Stimulated activated CD4-positive, alpha-beta T cell treated with anti-CD3 and anti-CD28 coated beads, TNF-alpha, amount 100 ng/mL, for 24 hours (primary cell): Measurements from ENCODE around the gene CELSR1.

Experiments used
- DNase-seq, 3 experiments: peaks; one replicate each; pipeline ENCODE4 v3.0.0-alpha.2; 2020; ENCODE audit warnings: low read depth in 3 of 3

Gene CELSR1

DNA sequence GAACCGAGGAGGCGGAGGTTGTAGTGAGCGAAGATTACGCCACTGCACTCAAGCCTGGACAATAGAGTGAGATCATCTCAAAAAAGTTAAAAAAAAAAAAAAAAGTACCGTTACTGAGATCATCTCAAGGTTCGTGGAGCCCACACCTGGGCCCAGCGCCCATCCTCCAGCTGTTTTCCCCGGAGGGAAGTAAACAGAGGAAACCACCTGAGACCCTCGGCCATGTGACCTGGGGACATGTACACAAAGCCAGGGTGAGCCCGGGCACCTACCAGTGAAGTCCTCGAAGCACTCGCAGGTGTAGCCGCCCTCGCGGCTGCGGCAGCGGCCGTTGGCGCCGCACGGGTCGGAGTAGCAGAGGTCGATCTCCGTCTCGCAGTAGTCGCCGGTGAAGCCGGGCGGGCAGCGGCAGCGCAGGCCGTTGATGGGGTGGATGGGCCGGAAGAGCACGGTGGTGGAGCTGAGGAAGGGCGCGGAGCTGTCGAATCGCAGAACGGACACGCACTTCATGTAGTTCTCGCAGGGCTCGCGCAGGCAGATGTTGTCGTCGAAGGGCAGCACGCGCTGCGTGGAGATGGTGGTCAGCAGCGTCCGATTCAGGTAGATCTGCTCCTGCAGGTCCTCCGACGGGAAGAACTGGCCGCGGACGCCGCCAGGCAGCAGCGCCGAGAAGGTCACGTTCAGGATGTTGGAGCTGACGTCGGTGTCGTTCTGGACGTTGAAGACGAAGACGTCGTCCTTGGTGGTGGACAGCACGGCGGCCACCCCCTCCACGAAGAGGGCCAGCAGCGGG lies 73.8 kb downstream of the CELSR1 start:
- no peak for DNase-seq

DNA sequence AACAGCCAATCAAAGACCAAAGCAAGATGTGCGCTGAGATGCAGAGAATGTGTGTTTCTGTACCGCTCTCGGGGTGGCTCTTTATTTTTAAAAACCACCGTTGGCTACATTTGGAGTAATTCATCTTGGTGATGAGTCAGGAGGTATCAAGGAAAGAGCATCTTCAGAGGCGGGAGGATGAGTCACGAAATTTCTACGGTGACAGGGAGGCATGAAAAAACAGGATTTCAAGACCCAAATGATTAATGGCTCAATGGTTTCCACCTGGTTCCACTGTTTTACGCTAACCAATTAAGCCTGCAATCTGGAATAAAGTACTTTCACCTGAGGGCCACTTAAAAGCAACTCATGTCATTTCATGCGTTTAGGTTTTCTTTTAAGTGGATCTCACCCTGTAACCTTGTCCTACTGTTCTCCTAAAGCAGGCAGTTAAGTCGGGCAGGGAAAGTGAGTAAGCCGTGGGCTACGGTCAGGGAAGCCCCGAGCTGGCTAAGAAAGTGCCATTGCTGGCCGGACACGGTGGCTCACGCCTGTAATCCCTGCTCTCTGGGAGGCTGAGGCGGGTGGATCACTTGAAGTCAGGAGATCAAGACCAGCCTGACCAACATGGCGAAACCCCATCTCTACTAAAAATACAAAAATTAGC lies 74.6 kb downstream of the CELSR1 start:
- DNase-seq = no peak

DNA sequence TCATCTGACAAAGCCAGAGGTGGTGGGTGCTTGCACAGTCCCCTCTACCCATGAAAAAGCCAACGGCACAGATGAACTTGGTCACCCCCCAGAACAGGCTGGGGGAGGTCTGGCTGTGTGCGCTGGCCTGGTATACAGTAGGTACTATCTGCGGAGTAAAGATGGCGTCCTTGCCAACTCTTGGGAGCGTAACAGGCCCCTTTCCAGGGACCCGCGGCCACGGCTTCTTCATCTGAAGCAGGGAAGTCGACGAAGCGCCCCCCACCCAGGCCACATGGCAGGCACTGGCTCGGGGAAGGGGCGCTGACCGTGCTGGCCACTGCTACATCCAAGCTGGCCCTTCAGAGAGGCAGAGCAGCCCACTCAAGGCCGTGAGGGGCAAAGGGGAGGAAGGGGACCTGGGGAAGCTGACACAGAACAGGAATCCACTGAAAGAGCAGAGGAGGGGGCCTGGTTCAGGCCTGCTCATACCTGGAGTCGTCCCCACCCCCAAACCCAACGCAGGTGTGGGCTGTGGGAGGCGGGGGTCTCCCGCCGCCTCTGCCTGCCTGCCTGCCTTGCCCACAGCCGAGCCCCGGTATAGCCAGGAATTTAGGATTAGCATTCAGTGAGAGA lies 75.7 kb downstream of the CELSR1 start:
- no peak for DNase-seq

DNA sequence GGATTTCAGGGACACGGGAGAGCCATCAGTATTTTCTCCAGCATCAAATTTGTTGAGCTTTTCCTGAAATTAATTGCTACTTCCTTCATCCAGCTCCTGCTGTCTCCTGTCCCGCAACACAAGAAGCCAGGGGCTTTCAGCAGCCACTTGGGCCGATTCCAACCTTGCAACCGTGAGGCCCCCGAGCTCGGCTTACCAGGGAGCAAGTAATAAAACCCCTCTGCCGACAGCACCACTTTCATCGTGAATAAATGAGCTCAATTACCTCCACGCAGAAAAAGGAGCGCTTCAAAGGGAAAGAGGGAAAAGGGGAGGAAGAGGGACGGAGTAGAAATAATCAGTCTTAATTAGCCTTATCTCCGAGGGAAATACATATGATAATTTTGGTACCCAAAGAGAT lies 76.6 kb downstream of the CELSR1 start:
- DNase-seq = no peak

DNA sequence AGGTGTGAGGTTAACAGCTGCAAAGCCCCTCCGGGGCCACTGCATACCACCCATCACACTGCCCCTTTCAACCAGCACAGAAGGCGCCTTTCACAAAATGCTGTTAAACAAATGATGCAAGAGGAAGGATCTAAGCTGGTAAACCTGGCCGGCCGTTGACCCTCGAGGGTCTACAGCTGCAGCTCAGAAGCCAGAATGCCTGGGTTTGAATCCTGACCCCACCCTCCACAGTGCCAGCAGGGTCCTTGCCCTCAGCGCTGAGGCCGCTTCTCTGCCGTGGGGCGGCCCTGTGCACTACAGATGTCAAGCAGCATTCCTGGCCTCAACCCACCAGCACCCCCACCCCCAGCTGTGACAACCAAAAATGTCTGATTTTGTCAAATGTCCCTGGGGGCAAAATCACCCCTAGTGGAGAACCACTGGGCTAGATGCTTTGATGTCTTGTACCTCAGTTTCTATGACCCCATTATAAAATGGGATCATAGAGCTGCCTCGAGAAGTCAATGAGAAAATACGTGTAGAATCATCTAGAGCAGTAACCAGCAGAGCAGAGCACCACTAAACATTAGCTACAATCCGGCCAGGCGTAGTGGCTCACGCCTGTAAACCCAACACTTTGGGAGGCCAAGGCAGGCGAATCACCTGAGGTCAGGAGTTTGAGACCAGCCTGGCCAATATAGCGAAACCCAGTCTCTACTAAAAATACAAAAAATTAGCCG lies 77.9 kb downstream of the CELSR1 start:
- DNase-seq = no peak

DNA sequence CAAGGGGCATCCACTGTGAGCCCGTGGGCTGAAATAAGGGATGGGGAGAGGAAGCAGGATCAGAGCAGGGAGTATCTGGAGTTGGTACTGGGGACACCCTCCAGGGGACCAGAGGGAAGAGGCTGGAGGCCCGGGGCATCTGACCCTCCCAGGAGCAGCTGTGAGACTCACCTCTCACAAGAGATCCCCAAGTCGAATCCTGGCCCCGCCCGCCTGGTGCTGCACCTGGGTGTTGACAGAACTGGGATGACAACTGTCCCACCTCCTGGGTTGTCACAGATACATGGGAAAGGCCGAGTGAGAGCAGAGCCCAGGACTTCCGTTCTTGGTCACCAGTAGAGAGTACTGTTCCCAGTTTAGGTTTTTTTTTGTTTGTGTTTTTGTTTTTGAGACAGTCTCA lies 78.9 kb downstream of the CELSR1 start:
- no peak for DNase-seq

DNA sequence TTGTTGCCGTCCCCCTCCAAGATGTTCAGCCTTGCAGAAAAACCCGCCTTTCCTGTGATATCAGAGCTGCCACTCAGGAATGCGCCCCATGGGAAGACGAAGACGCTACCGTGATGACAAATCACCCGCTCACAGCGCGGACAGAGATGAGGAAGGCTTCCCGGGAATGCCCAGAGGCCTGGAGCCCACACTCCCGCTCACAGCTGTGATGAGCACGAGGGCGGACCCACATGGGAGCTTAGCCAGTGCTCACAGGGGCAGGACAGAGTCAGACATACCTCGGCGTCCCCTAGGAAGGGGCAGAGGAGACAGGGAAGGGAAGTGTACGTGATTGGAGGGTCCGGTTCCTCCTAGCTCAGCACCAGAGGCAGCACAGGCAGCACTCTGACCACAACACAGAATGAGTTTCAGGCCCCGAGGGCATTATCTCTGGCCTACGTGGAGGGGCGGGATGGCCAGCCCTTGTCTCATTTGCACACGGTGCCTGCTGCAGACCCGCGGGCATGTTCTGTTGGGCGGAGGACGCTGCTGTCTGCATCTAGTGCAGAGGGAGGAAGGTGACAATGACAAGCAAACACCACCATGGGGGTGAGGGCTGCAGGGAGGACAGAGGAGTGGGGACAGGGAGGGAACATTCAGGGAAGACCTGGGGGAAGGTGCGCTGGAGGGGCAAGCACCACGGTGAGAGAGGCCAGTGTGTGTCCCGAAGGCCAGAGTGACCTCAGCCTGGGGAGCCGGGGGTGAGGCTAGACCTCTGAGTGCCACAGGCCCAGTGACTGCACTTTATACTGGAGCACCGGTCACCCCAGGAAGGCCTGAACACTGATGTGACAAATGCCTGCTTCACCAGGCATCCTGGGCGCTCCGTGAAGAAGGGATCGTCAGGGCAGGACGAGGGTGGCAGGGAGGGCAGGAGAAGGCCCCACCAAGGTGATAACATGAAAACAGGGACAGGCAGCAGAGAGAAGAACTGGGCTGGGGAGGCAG lies 79.6 kb downstream of the CELSR1 start:
- DNase-seq = no peak

DNA sequence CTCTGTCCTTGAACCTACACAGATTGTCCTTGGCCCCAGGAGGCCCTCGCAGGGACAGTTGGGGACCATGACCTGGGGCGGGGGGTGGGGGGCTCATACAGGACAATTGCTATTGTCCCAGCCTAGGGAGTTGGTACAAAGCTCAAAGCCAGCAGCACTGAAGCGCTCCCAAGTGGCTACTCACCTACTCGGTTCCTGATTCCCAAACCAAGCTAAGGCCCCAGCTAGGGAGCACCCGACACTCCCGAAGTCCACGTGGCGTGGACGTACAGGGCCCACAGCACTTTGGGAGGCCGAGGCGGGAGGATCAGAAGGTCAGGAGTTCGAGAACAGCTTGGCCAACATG lies 80.6 kb downstream of the CELSR1 start:
- no peak for DNase-seq

DNA sequence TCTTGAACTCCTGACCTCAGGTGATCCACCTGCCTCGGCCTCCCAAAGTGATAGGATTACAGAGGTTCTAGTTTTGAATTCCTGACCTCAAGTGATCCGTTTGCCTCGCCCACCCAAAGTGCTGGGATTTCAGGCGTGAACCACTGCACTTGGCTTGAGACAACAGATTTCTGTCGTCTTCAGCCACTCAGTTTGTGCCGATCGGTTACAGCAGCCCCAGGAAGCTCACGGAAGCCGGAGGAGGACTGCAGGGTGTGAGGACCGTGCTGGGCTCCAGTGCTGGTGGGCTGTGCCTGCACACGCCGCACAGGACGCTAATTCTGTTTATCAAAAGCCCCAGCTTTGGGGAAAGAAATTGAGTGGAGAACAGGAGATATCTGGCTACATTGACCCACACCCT lies 82.0 kb downstream of the CELSR1 start:
- DNase-seq = no peak

DNA sequence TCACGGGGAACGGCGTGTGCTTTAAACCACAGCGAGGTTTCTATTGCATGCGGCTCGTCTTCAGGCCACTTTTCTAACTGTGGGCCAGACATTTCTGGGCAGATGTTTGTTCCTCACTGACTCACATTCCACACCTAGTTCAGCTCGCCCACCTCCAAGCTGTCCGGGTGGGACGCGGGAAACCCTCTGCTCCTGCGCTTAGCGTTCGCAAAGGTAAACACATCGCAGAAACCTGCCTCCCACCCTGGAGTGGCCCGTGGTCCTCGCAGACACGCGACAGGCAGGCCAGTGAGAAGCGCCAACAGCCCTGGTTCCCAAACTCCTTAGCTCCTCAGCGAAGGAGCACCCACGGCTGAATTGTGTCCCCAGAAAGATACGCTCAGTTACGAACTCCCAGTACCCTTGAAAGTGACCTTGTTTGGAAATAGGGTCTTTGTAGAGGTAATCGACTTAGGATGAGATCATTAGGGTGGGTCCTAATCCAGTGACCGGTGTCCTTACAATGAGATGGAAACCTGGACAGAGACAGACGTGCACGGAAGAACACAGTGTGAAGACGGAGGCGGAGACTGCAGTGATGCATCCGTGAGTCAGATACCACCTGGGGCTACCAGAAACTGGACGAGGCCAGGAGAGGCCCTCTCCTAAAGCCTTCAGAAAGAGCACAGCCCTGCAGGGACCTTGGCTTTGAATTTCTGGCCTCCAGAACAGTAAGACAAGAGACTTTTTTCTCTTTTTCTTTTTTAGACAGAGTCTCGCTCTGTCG lies 82.7 kb downstream of the CELSR1 start:
- DNase-seq = no peak

DNA sequence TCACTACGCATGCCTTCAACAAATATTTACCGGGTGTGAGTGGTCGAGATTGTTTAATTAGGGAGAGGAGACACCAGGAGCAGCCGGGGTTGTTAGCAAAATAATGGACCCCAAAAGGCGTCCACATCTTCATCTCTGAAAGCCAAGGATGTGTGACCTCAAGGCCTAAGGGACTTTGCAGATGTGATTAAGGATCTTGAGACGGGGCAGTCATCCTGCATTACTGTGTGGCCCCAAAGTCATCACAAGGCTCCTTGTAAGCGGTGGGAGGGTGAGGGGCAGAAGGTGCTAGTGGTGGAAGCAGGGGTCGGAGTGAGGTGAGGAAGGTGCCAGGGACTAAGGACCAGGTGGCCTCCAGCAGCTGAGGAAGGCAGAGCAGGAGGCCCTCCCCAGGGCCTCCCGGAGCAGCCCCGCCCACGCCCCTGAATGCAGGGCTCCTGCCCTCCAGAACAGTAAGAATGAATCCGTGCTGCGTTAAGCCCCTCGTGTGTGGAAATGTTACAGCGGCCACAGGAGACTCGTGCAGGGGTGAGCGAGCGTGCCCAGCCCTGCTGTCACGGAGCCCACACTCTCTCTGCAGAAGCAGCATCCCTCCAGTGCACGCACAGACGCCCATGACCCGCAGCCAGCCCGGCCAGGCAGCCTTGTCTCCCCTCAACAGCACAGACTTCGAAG lies 83.5 kb downstream of the CELSR1 start:
- DNase-seq = no peak

DNA sequence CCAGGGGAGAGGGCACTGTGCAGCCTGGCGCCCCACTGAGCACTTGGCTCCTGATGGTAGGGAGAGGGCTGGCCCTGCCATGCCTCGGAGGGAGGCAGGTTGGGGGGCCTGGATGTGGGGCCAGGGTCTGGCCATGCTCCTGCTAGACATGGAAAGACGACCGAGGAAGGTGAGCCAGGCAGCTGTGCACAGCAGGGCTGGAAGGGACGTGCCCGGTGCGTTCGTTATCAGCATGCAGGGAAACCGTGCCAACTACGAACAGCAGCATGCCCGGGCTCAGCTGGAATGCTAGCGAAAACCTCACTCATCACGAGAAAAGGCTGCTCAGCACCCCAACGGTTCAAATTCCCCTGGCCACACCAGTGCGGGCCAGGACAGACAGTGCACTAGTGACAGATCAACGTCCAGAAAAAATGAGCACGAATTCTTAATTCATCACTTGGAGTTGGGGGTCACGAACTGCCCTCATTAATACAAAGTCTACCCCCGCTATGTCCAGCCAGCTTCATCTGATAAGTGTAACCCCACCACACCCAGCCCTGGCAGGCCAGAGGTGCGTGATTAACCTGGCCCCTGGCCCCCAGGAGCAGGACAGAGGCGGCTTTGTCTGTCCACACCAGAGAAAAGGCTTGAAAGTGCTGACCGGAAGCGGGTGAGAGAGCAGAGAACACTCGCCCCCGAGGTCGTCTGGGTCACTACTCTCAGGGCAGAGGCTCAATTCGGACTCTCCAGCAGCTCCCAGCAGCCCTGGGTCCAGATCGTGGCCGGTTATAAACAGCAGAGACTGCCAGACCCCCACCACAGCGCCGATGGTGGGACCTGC lies 84.2 kb downstream of the CELSR1 start:
- no peak for DNase-seq

DNA sequence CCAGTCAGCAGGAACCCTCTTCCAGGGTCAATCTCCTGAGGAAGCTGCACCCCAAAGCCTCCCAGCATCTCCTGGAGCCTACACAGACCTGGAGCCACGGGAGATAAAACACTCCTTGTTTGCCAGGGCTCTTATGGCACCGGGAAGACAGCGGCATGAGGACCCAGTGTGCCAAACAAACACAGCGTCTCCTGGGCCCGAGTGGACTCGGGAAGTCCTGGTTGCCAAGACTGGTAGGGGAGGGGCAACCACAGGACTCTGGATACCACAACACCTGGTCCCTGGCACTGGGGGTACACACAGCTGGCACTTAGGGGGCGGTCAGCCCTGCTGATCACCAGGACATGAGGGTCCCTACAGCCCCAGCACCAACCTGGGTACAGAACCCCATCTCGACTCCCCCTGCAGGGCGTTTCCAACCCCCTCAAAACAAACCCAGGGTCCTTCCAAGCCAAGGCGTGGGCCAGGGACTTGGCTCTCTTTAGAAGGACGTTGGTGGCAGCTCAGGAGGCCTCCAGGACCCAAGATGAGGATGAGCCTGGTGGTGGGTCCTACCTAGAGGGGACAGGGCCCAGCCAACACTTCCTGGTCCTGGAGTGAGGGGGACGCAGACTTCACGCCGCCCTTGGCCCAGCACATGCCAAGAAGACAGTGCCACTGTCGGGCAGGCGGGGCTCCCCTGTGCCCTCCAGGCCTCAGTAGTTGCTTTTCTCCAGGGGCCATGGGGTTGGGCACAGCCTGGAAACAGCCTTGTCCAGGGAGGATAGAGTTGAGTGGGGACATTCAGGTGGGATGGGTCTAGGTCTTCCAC lies 85.0 kb downstream of the CELSR1 start:
- DNase-seq = no peak

DNA sequence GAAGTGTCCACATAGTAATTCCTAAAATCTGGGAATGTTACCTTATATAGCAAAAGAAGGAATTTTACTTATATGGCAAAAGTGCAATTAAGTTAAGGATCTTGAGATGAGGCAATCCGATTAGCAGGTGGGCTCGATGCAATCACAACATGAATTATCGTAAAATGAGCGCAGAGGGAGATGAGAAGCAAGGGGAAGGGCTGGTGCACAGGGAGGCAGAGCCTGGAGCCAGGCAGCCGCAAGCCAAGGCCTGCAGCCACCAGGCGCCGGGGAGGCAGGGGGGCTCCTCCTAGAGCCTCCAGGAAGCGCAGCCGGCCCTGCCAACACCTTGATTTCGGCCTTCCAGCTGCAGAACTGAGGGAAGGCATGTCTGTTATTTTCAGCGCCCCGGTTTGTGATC lies 85.7 kb downstream of the CELSR1 start:
- DNase-seq = no peak

DNA sequence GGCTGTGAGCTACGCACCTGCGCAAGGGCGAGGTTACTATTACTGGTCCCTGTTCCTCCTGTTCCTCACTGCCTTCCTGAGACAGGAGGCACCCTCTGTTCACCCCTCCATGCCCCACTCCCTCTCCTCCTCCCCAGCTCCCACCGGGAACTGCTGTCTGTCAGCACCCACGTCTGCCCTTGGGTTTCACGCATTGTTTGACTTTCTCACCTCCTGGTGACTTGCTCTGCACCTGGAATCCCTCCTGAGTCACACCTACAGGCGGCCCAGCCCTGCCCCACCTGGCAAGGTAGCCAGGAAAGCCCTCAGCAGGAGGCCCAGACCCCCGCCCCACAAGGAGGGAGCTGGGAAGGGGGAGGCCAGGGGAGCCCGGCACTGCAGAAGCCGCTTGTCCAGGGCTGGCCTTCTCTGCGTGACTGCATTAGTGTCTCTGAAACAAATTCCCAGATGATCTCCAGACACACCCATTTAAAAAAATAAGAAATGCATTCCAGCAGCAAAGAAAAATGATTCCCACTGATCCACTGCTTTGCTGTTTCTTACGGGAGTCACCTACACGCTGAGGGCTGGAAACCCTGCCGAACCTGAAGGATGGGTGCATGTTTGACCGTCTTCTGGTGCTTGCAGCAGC lies 86.4 kb downstream of the CELSR1 start:
- no peak for DNase-seq

DNA sequence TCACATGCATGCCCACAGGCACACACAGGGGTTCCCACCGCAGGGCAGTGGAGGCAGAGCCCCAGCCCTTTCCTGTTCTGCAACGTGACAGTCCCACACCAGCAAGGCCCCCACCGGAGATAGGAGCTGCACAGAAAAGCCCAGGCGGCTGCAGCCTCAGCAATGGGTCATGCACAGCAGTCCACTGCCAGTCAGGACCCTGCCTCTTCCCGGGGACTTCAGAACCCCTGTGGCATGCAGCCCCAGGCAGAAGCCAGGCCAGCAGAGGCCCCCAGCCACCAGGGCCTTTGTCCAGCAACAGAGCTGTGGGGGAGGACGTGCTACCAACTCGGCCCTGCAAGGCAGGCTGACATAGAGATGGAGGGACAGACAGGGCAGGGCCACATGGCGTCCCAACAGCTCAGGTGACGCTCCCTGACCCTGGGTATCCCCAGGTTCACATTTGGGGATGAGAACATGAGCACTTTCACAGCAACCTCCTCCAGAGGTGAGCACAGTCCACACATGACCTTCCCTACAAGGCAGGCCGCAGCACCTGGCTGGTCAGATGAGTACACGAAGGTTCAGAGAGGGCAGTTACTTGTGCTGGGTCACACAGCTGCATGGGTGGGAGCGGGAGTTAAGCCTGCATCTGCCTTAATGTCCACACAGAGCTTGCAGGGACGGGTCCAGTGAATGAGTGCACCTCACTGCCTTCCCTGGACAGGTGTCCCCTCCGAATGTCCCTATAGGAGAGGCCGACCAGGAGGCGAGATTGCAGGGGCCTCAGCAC lies 87.3 kb downstream of the CELSR1 start:
- no peak for DNase-seq

DNA sequence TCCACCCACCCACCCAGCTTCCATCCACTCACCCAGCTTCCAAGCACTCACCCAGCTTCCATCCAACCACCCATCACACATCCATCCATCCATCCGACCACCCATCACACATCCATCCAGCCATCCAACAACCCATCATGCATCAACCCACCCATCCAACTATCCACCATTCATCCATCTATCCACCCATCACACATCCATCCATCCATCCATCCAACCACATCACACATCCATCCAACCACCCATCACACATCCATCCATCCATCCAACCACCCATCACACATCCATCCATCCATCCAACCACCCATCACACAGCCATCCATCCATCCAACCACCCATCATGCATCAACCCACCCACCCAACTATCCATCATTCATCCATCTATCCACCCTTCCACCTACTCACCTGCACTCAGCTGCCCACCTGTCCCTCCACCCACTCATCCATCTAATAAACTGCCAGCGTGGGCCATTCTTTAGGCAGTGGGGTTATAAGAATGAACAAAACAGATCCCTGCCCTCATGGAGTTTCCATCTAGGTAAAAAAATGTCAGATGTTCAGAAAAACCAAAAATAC lies 88.2 kb downstream of the CELSR1 start:
- no peak for DNase-seq
